ENCODE data around the gene PIEZO2. TPM values are rescaled to one million over a fixed set of nuclear protein-coding genes. Genes with fewer than 3 reads are reported as not detected.

PIEZO2 gene
- total RNA-seq, 2 experiments from 2014 or later, result not detected

- intact Hi-C loops (cut with DNase I, micrococcal nuclease), result loop anchor here in 1 of 2 experiments (10.0 kb wide), 1 partner anchor 1185 kb away; no protein-coding TSS in a partner anchor
- Mint-ChIP-seq H3K4me3 (no peak overlapping the region), H3K36me3 (ENCODE audit: low read depth) (no peaks in the 10 kb centered on the region), H3K27ac (no peak overlapping the region), H3K9me3 (no peaks in the 10 kb centered on the region), H3K27me3 (peaks cover 2% of the 10 kb centered on the region), H3K4me1 (ENCODE audit: low read depth) (no peaks in the 10 kb centered on the region)
- ChIA-PET CTCF (no interaction called here), POLR2A (no interaction called here)
- H3K27ac ChIP-seq (ENCODE audit: low read depth in 1 of 2, low read length in 2 of 2), result no peak overlapping the region
- DNase-seq, result no peak
- no peak for ATAC-seq (ENCODE audit: poor library complexity)
- no peaks in the 10 kb centered on the region for H3K36me3 ChIP-seq (ENCODE audit: insufficient read depth, low read length)
- TF ChIP-seq CTCF (IDR thresholded peaks at IDR 0.05), result no peak
- H3K4me1 ChIP-seq (ENCODE audit: insufficient read depth, low read length), result no peaks in the 10 kb centered on the region
- peaks cover 0 to 4% of the 10 kb centered on the region in 2 experiments for H3K9me3 ChIP-seq (ENCODE audit: control insufficient read depth in 1 of 2, insufficient read depth in 1 of 2, low read length in 2 of 2)
- H3K27me3 ChIP-seq (ENCODE audit: control insufficient read depth in 1 of 2, insufficient read depth in 2 of 2, low read length in 2 of 2), result no peaks in the 10 kb centered on the region
- no peak overlapping the region for H3K4me3 ChIP-seq (ENCODE audit: low read length)
Observed at GRCh38 chr18:11159844-11160243, 10.5 kb upstream of the PIEZO2 start.

GRCh38 chr18:11156978-11157377, 7.6 kb upstream of the PIEZO2 start:
- Histone ChIP-seq H3K4me3 (ENCODE audit: low read length) (no peak overlapping the region), H3K27me3 (ENCODE audit: control insufficient read depth in 1 of 2, insufficient read depth in 2 of 2, low read length in 2 of 2) (no peaks in the 10 kb centered on the region), H3K36me3 (ENCODE audit: insufficient read depth, low read length) (no peaks in the 10 kb centered on the region), H3K9me3 (ENCODE audit: control insufficient read depth in 1 of 2, insufficient read depth in 1 of 2, low read length in 2 of 2) (no peaks in the 10 kb centered on the region), H3K4me1 (ENCODE audit: insufficient read depth, low read length) (no peaks in the 10 kb centered on the region), H3K27ac (ENCODE audit: low read depth in 1 of 2, low read length in 2 of 2) (no peak overlapping the region)
- DNase-seq (no peak), ATAC-seq (ENCODE audit: poor library complexity) (no peak)
- POLR2A ChIA-PET, result no interaction called here
- Mint-ChIP-seq H3K9me3 (no peaks in the 10 kb centered on the region), H3K27ac (no peak overlapping the region), H3K36me3 (ENCODE audit: low read depth) (no peaks in the 10 kb centered on the region), H3K4me1 (ENCODE audit: low read depth) (no peaks in the 10 kb centered on the region), H3K27me3 (peaks cover 19% of the 10 kb centered on the region), H3K4me3 (no peak overlapping the region)
- intact Hi-C loops (cut with DNase I, micrococcal nuclease), result loop anchor here in 1 of 2 experiments (10.0 kb wide), 1 partner anchor 1182 kb away; no protein-coding TSS in a partner anchor
- no peak for TF ChIP-seq CTCF (IDR thresholded peaks at IDR 0.05)
- CTCF ChIA-PET, result no interaction called here

- Mint-ChIP-seq H3K36me3 (ENCODE audit: low read depth) (no peaks in the 10 kb centered on the region), H3K27me3 (peaks cover 37% of the 10 kb centered on the region), H3K27ac (no peak overlapping the region), H3K9me3 (no peaks in the 10 kb centered on the region), H3K4me1 (ENCODE audit: low read depth) (no peaks in the 10 kb centered on the region), H3K4me3 (no peak overlapping the region)
- TF ChIP-seq CTCF (IDR thresholded peaks at IDR 0.05), result no peak
- Histone ChIP-seq H3K4me3 (ENCODE audit: low read length) (no peak overlapping the region), H3K36me3 (ENCODE audit: insufficient read depth, low read length) (no peaks in the 10 kb centered on the region), H3K9me3 (ENCODE audit: control insufficient read depth in 1 of 2, insufficient read depth in 1 of 2, low read length in 2 of 2) (no peaks in the 10 kb centered on the region), H3K27ac (ENCODE audit: low read depth in 1 of 2, low read length in 2 of 2) (no peak overlapping the region), H3K27me3 (ENCODE audit: control insufficient read depth in 1 of 2, insufficient read depth in 2 of 2, low read length in 2 of 2) (peaks cover 5 to 10% of the 10 kb centered on the region in 2 experiments), H3K4me1 (ENCODE audit: insufficient read depth, low read length) (no peaks in the 10 kb centered on the region)
- CTCF ChIA-PET, result no interaction called here
- no peak for ATAC-seq (ENCODE audit: poor library complexity)
- DNase-seq, result no peak
- intact Hi-C loops (cut with DNase I, micrococcal nuclease), result loop anchor here in 1 of 2 experiments (10.0 kb wide), 1 partner anchor 1180 kb away; no protein-coding TSS in a partner anchor
- POLR2A ChIA-PET, result no interaction called here
Observed at GRCh38 chr18:11155034-11155759, 5.8 kb upstream of the PIEZO2 start.

All from CD4-positive, alpha-beta T cell (primary cell).